Neural cell (in vitro differentiated cells): ENCODE data around the gene CFAP99. TPM values are rescaled to one million over a fixed set of nuclear protein-coding genes. Genes with fewer than 3 reads are reported as not detected.

Experiments
- H2AFZ ChIP-seq: fragments of 200-600, 300-800 bp; sonication (generic), shearing (Covaris generic); 2 replicates; pipeline ENCODE4 v1.6.0; 2014; ENCODE audit warnings: low read depth, mild to moderate bottlenecking, antibody characterized with exemption, low read length, moderate library complexity
- H3F3A ChIP-seq: fragments of 200-600 bp; shearing (Covaris generic); 2 replicates; pipeline ENCODE4 v1.6.1; 2016; ENCODE audit warnings: mild to moderate bottlenecking, moderate library complexity, mixed read lengths, antibody characterized with exemption, low read length; ENCODE audit not compliant: insufficient read depth, poor library complexity, severe bottlenecking
- H3K27ac ChIP-seq: fragments of 200-600, 300-800 bp; sonication (generic), shearing (Covaris generic); 2 replicates; pipeline ENCODE4 v1.5.1; 2014; ENCODE audit warnings: mild to moderate bottlenecking, low read length, moderate library complexity
- H3K27me3 ChIP-seq: fragments of 300-800, 200-600 bp; sonication (generic), shearing (Covaris generic); 2 replicates; pipeline ENCODE4 v1.6.0; 2014; ENCODE audit warnings: mild to moderate bottlenecking, low read depth, low read length, moderate library complexity; ENCODE audit not compliant: insufficient read depth
- H3K36me3 ChIP-seq: fragments of 300-800, 200-600 bp; sonication (generic), shearing (Covaris generic); 2 replicates; pipeline ENCODE4 v1.5.1; 2014; ENCODE audit warnings: mild to moderate bottlenecking, antibody characterized with exemption, low read length, moderate library complexity; ENCODE audit not compliant: insufficient read depth
- H3K4me2 ChIP-seq: fragments of 300-800, 200-600 bp; sonication (generic), shearing (Covaris generic); 2 replicates; pipeline ENCODE4 v1.6.0; 2014; ENCODE audit warnings: mild to moderate bottlenecking, low read length
- H3K4me3 ChIP-seq: fragments of 300-800, 200-600 bp; sonication (generic), shearing (Covaris generic); 2 replicates; pipeline ENCODE4 v1.5.1; 2014; ENCODE audit warnings: mild to moderate bottlenecking, low read length, moderate library complexity
- H3K79me2 ChIP-seq: fragments of 200-600 bp; shearing (Covaris generic); replicated peaks from 2 replicates; pipeline ENCODE4 v1.6.0; 2014; ENCODE audit warnings: mild to moderate bottlenecking, low read length, moderate library complexity; ENCODE audit not compliant: insufficient read depth
- H3K9ac ChIP-seq: fragments of 300-800, 200-600 bp; sonication (generic), shearing (Covaris generic); 2 replicates; pipeline ENCODE4 v1.6.1; 2016; ENCODE audit warnings: mild to moderate bottlenecking, low read length, mixed read lengths
- H3K9me2 ChIP-seq: fragments of 200-600 bp; shearing (Covaris generic); 2 replicates; pipeline ENCODE4 v1.6.1; 2016; ENCODE audit warnings: mild to moderate bottlenecking, low read length, mixed read lengths; ENCODE audit not compliant: insufficient read depth
- H3K9me3 ChIP-seq: fragments of 200-600, 300-800 bp; sonication (generic), shearing (Covaris generic); 2 replicates; pipeline ENCODE4 v1.6.1; 2016; ENCODE audit warnings: mild to moderate bottlenecking, mixed run types, low read length, moderate library complexity, mixed read lengths
- H4K20me1 ChIP-seq: fragments of 200-600 bp; shearing (Covaris generic); 2 replicates; pipeline ENCODE4 v1.6.1; 2016; ENCODE audit warnings: mild to moderate bottlenecking, mixed run types; ENCODE audit not compliant: insufficient read depth
- EP300 ChIP-seq: fragments of 450-650 bp; conservative IDR thresholded peaks from 2 replicates; pipeline ENCODE4 v1.6.1; 2014; ENCODE audit warnings: antibody characterized with exemption, mild to moderate bottlenecking, moderate library complexity; ENCODE audit not compliant: poor library complexity, severe bottlenecking
- EZH2 ChIP-seq: fragments of 200-600, 300-800 bp; shearing (Covaris generic), sonication (generic); IDR thresholded peaks from 2 replicates; pipeline ENCODE4 v1.6.1; 2014; ENCODE audit warnings: antibody characterized with exemption, low read length, borderline replicate concordance, mild to moderate bottlenecking; ENCODE audit not compliant: insufficient read depth, poor library complexity, severe bottlenecking
- MXI1 ChIP-seq: fragments of 450-650 bp; conservative IDR thresholded peaks from 2 replicates; pipeline ENCODE4 v1.6.1; 2014; ENCODE audit warnings: antibody characterized with exemption, mild to moderate bottlenecking; ENCODE audit not compliant: poor library complexity, severe bottlenecking
- POLR2AphosphoS5 ChIP-seq: IDR thresholded peaks from 2 replicates; pipeline ENCODE4 v1.6.1; 2012
- RAD21 ChIP-seq: fragments of 450-650 bp; conservative IDR thresholded peaks from 2 replicates; pipeline ENCODE4 v1.6.1; 2014; ENCODE audit warnings: antibody characterized with exemption, mild to moderate bottlenecking, moderate library complexity
- SMC3 ChIP-seq: fragments of 450-650 bp; conservative IDR thresholded peaks from 2 replicates; pipeline ENCODE4 v1.6.1; 2014; ENCODE audit warnings: antibody characterized with exemption, mild to moderate bottlenecking, moderate library complexity; ENCODE audit not compliant: poor library complexity
- TAF1 ChIP-seq: IDR thresholded peaks from 2 replicates; pipeline ENCODE4 v1.6.1; 2012; ENCODE audit warnings: low read depth
- polyA plus RNA-seq: library from polyadenylated mRNA; depleted of rRNA; stranded (reverse); fragments of >200 nt; gene quantifications from 2 replicates; pipeline ENCODE4 v1.2.3, GENCODE V29; 2014
- TF ChIP-seq, protein P1 (sequence below): IDR thresholded peaks from 2 replicates; pipeline ENCODE4 v1.6.1; 2012; ENCODE audit warnings: borderline replicate concordance
- TF ChIP-seq, protein P2 (sequence below): fragments of 450-650 bp; IDR thresholded peaks from 2 replicates; pipeline ENCODE4 v1.5.1; 2014; ENCODE audit warnings: antibody characterized with exemption, mild to moderate bottlenecking, moderate library complexity; ENCODE audit not compliant: poor library complexity, severe bottlenecking

The CFAP99 gene
- polyA plus RNA-seq, 1 donor from 2014 or later, result not detected

DNA sequence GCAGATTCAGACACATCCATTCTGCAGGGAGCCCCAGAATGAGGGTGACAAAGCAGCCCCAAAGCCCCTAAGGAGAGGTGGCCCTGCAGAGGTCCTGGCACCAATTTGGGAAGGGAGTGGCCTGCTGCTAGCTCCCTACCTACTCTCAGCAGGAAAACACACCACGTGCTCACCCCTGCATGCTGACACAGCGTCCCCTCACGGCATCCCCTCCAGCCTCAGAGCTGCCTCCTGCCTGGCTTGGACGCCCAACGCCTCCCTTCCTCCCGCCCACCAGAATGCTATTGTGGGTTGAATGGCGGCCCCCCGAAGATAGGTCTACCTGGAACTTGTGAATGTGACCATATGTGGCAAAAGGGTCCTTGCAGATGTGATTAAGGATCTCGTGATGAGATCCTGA lies 29.1 kb upstream of the CFAP99 start:
- TF ChIP-seq RAD21 (no peak), EZH2 (no peak), EP300 (no peak), TAF1 (no peak), POLR2AphosphoS5 (no peak), MXI1 (no peak), SMC3 (no peak)
- TF ChIP-seq, protein P1, sequence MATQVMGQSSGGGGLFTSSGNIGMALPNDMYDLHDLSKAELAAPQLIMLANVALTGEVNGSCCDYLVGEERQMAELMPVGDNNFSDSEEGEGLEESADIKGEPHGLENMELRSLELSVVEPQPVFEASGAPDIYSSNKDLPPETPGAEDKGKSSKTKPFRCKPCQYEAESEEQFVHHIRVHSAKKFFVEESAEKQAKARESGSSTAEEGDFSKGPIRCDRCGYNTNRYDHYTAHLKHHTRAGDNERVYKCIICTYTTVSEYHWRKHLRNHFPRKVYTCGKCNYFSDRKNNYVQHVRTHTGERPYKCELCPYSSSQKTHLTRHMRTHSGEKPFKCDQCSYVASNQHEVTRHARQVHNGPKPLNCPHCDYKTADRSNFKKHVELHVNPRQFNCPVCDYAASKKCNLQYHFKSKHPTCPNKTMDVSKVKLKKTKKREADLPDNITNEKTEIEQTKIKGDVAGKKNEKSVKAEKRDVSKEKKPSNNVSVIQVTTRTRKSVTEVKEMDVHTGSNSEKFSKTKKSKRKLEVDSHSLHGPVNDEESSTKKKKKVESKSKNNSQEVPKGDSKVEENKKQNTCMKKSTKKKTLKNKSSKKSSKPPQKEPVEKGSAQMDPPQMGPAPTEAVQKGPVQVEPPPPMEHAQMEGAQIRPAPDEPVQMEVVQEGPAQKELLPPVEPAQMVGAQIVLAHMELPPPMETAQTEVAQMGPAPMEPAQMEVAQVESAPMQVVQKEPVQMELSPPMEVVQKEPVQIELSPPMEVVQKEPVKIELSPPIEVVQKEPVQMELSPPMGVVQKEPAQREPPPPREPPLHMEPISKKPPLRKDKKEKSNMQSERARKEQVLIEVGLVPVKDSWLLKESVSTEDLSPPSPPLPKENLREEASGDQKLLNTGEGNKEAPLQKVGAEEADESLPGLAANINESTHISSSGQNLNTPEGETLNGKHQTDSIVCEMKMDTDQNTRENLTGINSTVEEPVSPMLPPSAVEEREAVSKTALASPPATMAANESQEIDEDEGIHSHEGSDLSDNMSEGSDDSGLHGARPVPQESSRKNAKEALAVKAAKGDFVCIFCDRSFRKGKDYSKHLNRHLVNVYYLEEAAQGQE, result no peak
- TF ChIP-seq, protein P2, sequence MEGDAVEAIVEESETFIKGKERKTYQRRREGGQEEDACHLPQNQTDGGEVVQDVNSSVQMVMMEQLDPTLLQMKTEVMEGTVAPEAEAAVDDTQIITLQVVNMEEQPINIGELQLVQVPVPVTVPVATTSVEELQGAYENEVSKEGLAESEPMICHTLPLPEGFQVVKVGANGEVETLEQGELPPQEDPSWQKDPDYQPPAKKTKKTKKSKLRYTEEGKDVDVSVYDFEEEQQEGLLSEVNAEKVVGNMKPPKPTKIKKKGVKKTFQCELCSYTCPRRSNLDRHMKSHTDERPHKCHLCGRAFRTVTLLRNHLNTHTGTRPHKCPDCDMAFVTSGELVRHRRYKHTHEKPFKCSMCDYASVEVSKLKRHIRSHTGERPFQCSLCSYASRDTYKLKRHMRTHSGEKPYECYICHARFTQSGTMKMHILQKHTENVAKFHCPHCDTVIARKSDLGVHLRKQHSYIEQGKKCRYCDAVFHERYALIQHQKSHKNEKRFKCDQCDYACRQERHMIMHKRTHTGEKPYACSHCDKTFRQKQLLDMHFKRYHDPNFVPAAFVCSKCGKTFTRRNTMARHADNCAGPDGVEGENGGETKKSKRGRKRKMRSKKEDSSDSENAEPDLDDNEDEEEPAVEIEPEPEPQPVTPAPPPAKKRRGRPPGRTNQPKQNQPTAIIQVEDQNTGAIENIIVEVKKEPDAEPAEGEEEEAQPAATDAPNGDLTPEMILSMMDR, result no peak
- H3F3A ChIP-seq, result no peaks in the 10 kb centered on the region
- no peak overlapping the region for H3K9ac ChIP-seq
- no peak overlapping the region for H2AFZ ChIP-seq
- no peak overlapping the region for H3K4me3 ChIP-seq
- H3K27me3 ChIP-seq, result no peaks in the 10 kb centered on the region
- no peaks in the 10 kb centered on the region for H3K36me3 ChIP-seq
- H3K9me2 ChIP-seq, result no peaks in the 10 kb centered on the region
- H3K4me2 ChIP-seq, result no peak overlapping the region
- H4K20me1 ChIP-seq, result no peaks in the 10 kb centered on the region
- no peaks in the 10 kb centered on the region for H3K9me3 ChIP-seq
- H3K79me2 ChIP-seq, result no peaks in the 10 kb centered on the region
- no peak overlapping the region for H3K27ac ChIP-seq

DNA sequence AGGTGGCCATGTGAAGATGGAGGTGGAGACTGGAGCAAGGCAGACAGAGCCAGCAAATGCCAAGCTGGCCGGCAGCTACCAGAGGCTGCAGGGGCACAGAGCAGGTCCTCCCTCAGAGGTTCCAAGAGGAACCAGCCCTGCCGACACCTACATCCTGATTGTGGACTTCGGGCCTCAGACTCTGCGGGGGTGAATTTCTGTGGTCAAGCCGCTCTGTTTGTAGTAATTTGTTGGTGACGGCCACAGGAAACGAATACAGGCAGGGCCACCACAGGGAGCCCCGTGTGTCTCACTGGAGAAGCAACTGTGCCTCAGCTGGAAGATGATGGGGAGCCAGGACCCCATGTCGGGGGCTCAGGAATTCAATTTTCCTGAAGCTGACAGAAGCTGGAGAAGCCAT lies 28.6 kb upstream of the CFAP99 start:
- Histone ChIP-seq H3K36me3 (no peaks in the 10 kb centered on the region), H3K27me3 (no peaks in the 10 kb centered on the region), H3F3A (no peaks in the 10 kb centered on the region), H3K4me3 (no peak overlapping the region), H3K9ac (no peak overlapping the region), H3K4me2 (no peak overlapping the region), H3K9me2 (no peaks in the 10 kb centered on the region), H3K79me2 (no peaks in the 10 kb centered on the region), H3K9me3 (no peaks in the 10 kb centered on the region), H4K20me1 (no peaks in the 10 kb centered on the region), H2AFZ (no peak overlapping the region), H3K27ac (no peak overlapping the region)
- TF ChIP-seq EZH2 (no peak), RAD21 (no peak), POLR2AphosphoS5 (no peak), EP300 (no peak), TAF1 (no peak), SMC3 (no peak)
- TF ChIP-seq, protein P1, result no peak
